SK-MEL-5 (cell line): Measurements from ENCODE around the gene ARID2. TPM values are rescaled to one million over a fixed set of nuclear protein-coding genes. Genes with fewer than 3 reads are reported as not detected.

Experiments used
- DNase-seq: peaks from one replicate; pipeline ENCODE4 v3.0.0-alpha.2; 2016; ENCODE audit warnings: low read depth, low spot score
- in situ Hi-C: cut with HindIII; loops from 2 replicates; pipeline ENCODE4 v1.10.0; 2016; ENCODE audit warnings: low sequenced_read_pairs, high pct_unique_total_duplicates, low pct_unique_long_range_greater_than_20kb
- total RNA-seq: library from RNA; depleted of rRNA; stranded (reverse); fragments of >200 nt; shearing (Covaris generic); gene quantifications from 2 replicates; pipeline ENCODE4 v1.2.3, GENCODE V29; 2014

ARID2 gene
- total RNA-seq, 1 experiment from 2014 or later = 21.9 TPM

DNA sequence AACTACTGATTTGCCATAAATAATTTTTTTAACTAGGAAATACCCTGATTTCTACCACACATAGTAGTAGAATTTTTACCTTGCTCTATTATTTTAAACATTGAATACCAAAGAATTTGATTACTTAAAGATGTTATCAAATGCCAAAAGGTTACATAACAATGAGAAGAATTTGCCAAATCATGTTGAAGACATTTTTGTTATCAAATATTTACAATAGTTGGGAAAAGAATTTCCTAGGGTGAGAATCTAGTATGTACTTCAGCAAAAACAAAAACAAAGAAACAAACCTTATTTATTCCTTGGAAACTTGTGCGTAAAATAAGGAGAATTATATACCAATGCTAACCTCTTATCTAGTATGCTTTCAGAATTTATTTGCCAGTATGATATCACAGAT lies 153.7 kb downstream of the ARID2 start:
- in situ Hi-C loops = no loop called here

DNA sequence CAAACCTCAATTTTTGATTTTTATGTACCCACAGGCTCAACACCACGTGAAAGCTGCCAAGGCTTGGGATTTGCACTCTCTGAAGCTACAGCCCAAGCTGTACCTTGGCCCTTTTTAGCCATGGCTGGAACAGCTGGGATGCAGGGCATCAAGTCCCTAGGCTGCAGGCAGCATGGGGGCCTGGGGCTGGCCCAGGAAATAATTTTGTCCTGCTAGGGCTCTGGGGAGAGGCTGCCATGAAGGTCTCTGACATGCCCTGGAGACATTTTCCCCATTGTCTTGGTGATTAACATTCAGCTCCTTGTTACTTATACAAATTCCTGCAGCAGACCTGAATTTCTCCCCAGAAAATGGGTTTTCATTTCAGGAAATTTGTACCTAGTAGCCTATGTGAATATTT lies 157.2 kb downstream of the ARID2 start:
- no peak for DNase-seq
- in situ Hi-C loops = no loop called here

More for the DNA sequence above, 153.7 kb downstream of the ARID2 start:
- DNase-seq = no peak

DNA sequence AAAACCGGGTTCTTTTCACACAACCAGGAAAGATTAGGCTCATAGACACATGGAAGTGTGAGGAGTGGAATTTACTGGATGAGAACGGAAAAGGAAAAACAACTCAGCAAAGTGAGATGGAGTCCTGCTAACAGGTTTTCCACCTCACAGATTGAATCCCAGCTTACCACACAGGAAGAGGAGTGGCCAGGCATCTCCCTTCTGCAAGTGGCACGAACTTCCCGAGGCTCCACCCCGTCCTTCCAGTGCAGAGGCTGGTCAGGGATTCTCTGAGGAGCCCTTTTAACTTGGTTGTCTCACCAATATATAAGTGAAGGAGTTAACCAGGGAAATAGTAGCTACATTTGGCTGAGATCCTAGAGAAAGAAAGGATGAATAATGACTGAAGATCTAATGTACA lies 158.0 kb downstream of the ARID2 start:
- in situ Hi-C loops = no loop called here
- DNase-seq = no peak

DNA sequence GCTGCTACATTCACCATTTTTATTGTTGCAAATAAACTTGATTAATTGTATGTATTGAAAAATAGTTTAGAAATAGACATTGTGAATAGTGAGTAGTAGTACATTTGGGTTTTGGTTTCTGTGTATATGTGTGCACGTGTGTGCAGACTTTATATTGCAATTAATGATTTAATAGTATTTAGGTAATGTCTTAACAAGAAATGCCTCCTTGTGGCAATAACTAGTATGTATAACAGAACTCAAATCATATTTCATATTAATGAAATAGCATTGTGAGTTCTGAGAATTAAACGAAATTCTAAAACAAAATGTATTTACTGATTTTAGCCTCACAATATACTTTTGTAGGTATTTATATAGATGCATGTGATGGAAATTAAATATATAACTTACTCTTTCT lies 160.8 kb downstream of the ARID2 start:
- in situ Hi-C loops = no loop called here
- no peak for DNase-seq

DNA sequence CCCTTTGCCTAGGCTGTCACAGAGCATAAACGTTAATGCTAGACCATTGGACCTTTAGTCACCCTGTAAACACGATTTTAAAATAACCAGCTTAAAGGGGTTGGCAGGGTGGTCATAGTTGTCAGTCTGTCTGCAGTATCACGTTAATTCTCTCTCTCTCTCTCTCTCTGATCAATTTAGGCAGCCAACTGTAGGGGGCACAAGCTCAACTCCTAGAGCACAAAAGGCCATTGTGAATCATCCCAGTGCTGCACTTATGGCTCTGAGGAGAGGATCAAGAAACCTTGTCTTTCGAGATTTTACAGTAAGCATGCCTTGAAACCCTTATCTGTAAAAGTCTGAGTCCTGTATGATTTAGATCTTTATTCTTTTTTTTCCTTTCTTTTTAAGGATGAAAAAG lies 163.7 kb downstream of the ARID2 start:
- in situ Hi-C loops = no loop called here
- DNase-seq = peak; percentile 85

DNA sequence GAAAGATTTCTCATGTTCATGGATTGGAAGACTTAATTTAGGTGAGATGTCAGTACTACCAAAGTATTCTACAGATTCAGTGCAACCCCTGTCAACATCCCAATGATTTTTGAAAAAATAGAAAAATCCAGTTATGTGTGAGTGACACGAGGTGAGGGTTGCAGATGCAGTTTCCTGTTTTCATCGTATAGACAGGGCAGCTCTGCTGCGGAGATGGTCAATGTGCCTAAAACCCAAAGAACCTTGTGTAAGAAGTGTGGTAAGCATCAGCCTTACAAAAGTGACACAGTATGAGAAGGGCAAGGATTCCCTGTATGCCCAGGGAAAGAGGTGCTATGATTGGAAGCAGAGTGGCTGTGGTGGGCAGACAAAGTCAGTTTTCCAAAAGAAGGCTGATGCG lies 166.5 kb downstream of the ARID2 start:
- no peak for DNase-seq
- in situ Hi-C loops = no loop called here

DNA sequence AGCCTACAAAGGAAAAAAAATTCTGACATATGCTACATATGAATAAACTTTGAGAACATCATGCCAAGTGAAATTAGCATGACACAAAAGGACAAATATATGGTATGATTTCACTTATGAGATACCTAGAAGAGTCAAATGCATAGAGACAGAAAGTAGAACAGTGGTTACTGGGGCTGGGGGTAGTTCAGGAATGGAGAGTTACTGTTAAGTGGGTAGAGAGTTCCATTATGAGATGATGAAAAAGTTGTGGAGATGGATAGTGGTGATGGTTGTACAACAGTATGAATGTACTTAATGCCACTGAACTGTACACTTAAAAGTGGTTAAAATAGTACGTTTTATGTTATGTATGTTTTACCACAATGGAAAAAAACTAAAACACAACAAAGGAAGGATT lies 168.6 kb downstream of the ARID2 start:
- in situ Hi-C loops = no loop called here
- no peak for DNase-seq

DNA sequence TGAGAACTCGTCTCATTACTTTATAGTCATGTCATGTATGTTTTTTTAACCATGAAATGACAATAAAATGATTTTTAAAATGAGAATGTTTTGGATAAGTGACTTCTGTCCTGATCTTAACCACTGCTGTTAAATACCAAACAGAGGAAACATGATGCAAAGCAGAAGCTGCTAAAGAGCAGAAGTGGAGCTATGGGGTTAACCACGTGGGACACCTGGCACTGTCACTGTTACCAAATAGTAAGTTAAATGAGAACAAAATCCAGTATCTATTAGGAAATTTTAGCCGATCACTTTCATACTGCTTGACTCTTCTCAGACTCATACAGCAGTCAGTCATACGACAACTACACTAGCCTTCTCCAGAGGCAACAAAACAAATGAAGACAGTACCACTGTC lies 178.4 kb downstream of the ARID2 start:
- in situ Hi-C loops = no loop called here
- no peak for DNase-seq

DNA sequence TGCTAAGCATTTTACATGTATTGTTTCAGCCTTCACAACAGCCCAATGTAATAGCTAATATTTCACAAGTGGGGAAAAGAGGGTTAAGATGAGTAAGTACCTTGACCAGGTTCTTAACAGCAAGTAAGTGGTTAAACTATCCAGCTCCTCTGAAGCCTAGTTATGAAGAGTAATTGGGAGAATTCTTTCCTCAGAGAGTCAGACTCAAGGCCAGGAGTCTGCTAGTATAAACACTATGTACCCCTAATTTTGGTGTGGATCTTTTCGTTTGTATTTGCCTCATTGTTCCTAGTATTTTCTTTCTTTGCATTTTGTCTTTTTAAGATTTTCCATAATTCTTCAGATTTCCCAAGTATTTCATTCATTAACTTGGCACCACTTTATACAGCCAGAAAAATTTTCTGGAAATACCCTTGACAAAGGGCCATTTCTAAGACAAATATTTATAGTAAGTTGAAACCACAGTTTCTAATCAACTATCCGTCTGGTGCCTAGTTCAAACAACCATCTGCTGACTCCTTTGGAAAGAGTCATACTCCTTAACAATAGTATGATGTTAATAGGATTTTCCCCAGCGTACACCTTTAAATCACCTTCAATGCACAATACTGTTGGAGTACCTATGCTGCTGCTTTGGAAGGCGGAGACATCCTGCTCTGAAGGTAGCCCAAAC lies 179.7 kb downstream of the ARID2 start:
- no peak for DNase-seq
- in situ Hi-C loops = no loop called here

DNA sequence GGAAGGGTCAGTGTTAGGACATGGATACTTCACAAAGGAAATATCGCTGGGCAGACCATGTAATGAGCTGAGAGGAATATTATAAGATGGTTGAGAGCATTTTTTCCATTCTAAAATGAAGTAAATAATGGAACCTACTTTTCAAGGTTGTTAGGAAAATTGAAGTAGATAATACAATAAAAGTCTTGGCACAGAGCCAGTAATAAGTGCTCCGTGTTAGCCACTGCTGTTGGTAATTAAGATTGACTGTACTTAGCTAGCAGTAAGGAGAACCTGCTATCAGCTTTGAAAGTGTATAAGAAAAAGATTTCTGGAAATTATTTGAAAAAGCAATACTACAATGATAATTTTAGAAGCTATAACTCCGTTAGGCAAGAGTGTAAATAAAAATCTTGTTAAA lies 183.3 kb downstream of the ARID2 start:
- in situ Hi-C loops = no loop called here
- no peak for DNase-seq

DNA sequence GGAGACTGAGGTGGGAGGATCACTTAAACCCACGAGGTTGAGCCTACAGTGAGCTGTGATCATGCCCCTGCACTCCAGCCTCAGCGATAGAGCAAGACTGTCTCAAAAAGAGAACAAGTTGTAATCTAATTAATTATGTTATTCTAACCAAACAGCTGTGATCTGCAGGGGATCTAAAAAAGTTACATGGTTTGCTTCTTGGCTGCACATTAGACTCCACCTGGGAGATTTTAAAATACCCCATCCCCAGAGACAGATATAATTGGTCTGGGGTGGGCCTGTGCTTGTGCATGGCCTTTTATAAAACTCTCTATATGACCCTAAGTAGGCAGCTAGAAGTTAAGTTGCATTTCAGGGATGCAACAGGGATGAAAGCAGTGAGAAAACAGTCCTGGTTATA lies 184.1 kb downstream of the ARID2 start:
- no peak for DNase-seq
- in situ Hi-C loops = no loop called here

DNA sequence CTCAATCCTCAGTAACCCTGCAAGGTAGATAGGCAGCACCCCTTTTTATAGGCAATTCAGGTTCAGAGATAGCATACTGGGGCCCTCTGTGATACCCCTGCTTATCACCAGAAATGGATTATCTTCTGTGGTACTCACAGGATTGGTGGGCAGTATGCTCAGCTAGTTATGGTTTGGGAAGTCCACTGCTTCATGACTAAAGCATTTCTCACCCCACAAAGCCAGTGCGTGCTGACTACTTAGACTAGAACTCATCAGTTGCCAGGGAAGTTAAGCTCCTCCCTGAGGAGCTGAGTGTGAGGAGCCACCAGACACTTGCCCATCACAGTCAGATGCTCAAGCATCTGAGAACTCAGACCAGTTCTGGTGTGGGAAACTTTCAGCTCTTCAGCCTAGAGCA lies 184.6 kb downstream of the ARID2 start:
- in situ Hi-C loops = no loop called here
- peak; percentile 43 for DNase-seq

DNA sequence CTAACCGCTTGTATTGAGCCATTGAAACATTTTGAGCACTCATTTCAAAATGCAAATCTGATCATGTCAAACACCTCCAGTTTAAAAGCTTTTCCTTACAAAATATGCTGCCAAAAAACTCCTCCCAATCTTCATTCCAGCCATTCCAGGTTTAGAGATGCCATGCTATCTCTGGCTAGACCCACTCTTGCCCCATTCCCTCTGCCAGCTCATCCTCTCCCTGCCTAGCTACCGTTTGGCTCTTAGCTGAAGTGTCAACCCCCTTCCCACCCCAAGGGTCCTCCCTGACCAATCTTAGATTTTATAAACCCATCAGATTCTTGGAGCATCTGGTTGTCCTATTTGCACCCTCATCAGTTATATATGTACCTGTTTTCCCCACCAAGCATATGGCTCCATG lies 185.9 kb downstream of the ARID2 start:
- in situ Hi-C loops = no loop called here
- no peak for DNase-seq

DNA sequence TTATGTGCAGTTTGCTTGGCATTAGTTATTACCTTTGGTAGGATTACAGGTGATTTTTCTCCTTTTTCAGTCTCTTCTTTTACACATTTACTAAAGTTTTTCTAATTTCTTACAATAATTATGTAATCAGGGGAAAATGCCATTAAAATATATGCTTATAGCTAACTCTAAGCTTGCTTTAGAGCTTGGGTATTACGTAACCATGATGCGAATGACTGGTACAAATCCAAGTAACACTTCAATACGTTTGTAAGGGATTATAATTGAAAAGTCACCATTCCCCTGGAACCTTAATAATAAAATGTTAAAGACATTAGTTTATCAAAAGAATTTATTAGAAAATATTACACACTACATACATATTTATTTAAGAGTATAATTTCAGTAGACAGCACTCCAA lies 189.3 kb downstream of the ARID2 start:
- in situ Hi-C loops = no loop called here

DNA sequence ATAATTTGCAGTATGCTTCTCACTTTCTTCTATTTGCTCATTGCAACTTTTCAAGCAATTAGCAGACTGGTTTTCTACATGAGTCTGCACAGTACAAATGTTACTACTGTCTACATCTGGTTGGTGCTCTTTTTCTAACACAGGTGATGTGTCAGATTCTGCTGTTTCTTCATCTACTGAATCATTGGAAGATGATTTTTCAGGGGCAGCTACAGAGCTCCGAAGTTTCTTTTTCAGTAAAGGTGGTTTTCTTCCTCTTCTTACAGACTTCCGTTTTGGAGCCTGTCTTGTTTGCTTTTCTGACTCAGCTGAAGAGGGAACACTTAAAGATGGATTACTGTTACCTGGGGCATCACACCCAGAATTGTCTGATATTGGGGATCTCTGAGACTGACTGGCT lies 198.8 kb downstream of the ARID2 start:
- DNase-seq = no peak
- in situ Hi-C loops = no loop called here

More for the DNA sequence above, 189.3 kb downstream of the ARID2 start:
- no peak for DNase-seq

DNA sequence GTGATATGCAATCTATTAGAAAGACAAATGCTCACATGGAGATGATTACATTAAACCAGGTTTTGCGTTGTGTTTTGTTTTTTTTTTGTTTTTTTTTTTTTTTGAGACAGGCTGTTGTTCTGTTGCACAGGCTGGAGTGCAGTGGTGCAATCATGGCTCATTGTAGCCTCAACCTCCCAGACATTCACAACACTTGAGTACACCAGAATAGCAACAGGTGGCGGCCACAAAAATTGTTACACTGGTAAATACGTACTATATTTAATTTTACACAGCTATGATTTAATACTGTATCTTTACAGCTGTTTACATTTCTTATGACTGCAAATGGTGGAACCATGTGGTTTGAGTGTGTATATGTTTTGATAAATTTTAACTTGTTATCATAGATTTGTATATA lies 200.9 kb downstream of the ARID2 start:
- in situ Hi-C loops = no loop called here
- DNase-seq = no peak

DNA sequence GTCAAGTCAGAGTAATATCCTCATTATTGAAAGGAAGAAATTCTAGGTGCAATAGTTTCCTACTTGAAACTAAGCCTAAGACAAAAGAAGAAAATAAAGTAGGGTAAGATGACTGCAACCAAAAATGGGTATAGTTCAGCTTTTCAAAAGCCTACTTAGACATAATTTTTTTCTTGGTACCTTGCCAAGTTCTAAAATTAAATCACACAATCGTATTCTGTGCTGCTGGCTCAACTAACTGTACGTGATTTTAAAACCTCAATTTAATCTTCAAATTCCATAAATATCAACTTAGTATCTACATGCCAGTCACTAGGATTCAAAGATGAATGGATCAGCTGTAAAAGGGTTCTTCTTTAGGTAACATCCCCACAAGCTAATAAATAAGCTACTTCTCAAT lies 204.0 kb downstream of the ARID2 start:
- no peak for DNase-seq
- in situ Hi-C loops = no loop called here

DNA sequence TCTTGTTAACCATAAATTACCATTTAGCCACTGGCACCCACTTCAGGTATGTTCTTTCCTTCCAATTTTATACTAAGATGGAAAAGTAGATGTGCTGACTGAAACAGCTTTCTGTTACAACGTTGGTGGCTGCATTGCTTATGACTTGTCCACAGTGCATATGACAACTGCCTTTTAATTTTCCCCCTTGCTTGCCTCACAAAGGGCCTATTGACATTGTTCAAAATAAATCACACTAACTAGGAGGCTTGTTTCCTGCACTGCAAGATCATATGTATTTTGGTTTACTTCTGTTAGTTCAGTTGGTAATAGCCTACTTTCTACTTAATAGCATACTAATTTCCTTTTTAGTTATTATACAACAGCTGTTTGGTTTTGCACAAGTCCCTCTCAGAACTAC lies 205.4 kb downstream of the ARID2 start:
- in situ Hi-C loops = no loop called here
- DNase-seq = peak; percentile 67

DNA sequence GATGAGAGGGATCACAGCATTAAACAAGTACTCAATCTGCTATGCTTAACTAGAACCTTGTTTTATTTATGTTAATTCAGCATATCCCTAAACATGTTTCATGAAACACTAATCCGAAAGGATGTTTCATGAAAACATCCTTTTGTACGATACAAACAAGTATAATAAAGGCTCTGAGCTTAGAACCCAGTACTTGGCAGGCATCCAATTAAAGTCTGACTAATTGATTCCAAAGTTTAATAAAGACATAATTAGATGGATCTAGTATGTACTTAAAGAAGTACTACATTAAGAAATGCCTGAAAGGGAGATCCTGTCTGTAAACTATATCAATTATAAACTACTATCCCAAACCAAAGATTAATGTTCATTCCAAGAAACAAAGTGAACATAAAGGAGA lies 209.1 kb downstream of the ARID2 start:
- in situ Hi-C loops = no loop called here
- no peak for DNase-seq

DNA sequence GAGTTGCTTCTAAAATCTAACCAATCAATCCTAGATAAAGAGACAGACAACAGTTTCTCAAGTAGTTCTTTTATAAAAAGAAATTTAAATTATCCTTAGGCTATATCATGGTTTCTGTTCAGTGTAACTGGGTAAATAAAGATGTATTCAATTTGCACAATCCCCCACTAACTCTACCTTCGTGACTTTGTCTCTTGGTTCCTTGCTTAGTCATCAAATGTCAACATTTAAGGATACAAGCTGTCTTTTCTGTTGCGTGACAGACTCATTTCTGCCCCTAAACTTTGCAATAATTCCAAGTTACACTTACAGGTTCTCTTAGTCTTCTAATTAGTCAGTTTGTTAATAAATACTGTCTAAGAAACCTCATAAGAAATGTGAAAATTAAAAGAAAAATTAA lies 210.3 kb downstream of the ARID2 start:
- in situ Hi-C loops = no loop called here
- no peak for DNase-seq
